OCI-LY7 (cell line): ENCODE measurements around the gene NCOA3.

ENCODE experiments used
- CTCF ChIP-seq: fragments of 200-600 bp; sonication (generic); conservative IDR thresholded peaks from 2 replicates; pipeline ENCODE4 v1.5.1; 2014; ENCODE audit warnings: mild to moderate bottlenecking, antibody characterized with exemption, low read length, moderate library complexity, mixed read lengths
- EZH2phosphoT487 ChIP-seq: fragments of 200-600 bp; sonication (generic); IDR thresholded peaks from 2 replicates; pipeline ENCODE4 v1.6.1; 2018; ENCODE audit warnings: low read depth, borderline replicate concordance, mild to moderate bottlenecking, mixed run types, antibody characterized with exemption, low read length, moderate library complexity, mixed read lengths

- TF ChIP-seq CTCF (no peak), EZH2phosphoT487 (no peak)
Measured at GRCh38 chr20:47674686-47675085, 173.0 kb downstream of the NCOA3 start.
